ENCODE data around the gene MYCN.

MYCN gene

GRCh38 chr2:15940661-15941480 is 521 bp downstream of the MYCN start:
- Histone ChIP-seq H3K9ac (ENCODE audit: low read length) (peak overlapping the region; percentile 52), H3K9me2 (replicated peaks; ENCODE audit: insufficient read depth, low read length) (no peaks in the 10 kb centered on the region), H3K27ac (ENCODE audit: low read length) (no peak overlapping the region; the same call in 1 of the 2 replicates), H2AFZ (ENCODE audit: low read length) (peak overlapping the region; percentile 85), H3K27me3 (replicated peaks; ENCODE audit: insufficient read depth, low read length) (no peaks in the 10 kb centered on the region), H4K20me1 (ENCODE audit: insufficient read depth, low read length) (no peaks in the 10 kb centered on the region), H3F3A (ENCODE audit: insufficient read depth, low read length) (0 out of 2 replicates have a peak, but pooled peaks cover 4% of the 10 kb centered on the region), H3K4me2 (ENCODE audit: low read depth, low read length) (peak overlapping the region; percentile 82), H3K79me2 (ENCODE audit: low read length) (peaks cover 18% of the 10 kb centered on the region), H3K36me3 (replicated peaks; ENCODE audit: insufficient read depth, low read length) (no peaks in the 10 kb centered on the region), H3K9me3 (replicated peaks; ENCODE audit: insufficient read depth, low read length) (no peaks in the 10 kb centered on the region), H3K4me3 (ENCODE audit: low read length) (peak overlapping the region; percentile 85), H3K4me1 (ENCODE audit: low read length) (0 out of 2 replicates have a peak, but pooled peaks cover 4% of the 10 kb centered on the region)
- TF ChIP-seq EZH2phosphoT487 (IDR thresholded peaks at IDR 0.05; ENCODE audit: low read length) (no peak), EZH2 (optimal IDR thresholded peaks at IDR 0.05; ENCODE audit: low read depth, low read length) (no peak), CTCF (IDR thresholded peaks at IDR 0.05; ENCODE audit: low read length) (no peak)
- DNase-seq, result no peak

- Histone ChIP-seq H3K27ac (ENCODE audit: low read length) (no peak overlapping the region), H3K4me3 (ENCODE audit: low read length) (peak overlapping the region; percentile 85), H3K9ac (ENCODE audit: low read length) (peak overlapping the region; percentile 52; the same call in 1 of the 2 replicates), H3K9me2 (replicated peaks; ENCODE audit: insufficient read depth, low read length) (no peaks in the 10 kb centered on the region), H3K27me3 (replicated peaks; ENCODE audit: insufficient read depth, low read length) (no peaks in the 10 kb centered on the region), H2AFZ (ENCODE audit: low read length) (peak overlapping the region; percentile 85; the same call in 1 of the 2 replicates), H3K9me3 (replicated peaks; ENCODE audit: insufficient read depth, low read length) (no peaks in the 10 kb centered on the region), H3K79me2 (ENCODE audit: low read length) (peaks cover 18% of the 10 kb centered on the region), H3K36me3 (replicated peaks; ENCODE audit: insufficient read depth, low read length) (no peaks in the 10 kb centered on the region), H4K20me1 (ENCODE audit: insufficient read depth, low read length) (no peaks in the 10 kb centered on the region), H3F3A (ENCODE audit: insufficient read depth, low read length) (0 out of 2 replicates have a peak, but pooled peaks cover 4% of the 10 kb centered on the region), H3K4me1 (ENCODE audit: low read length) (0 out of 2 replicates have a peak, but pooled peaks cover 4% of the 10 kb centered on the region), H3K4me2 (ENCODE audit: low read depth, low read length) (peak overlapping the region; percentile 82)
- TF ChIP-seq CTCF (IDR thresholded peaks at IDR 0.05; ENCODE audit: low read length) (no peak), EZH2phosphoT487 (IDR thresholded peaks at IDR 0.05; ENCODE audit: low read length) (no peak), EZH2 (optimal IDR thresholded peaks at IDR 0.05; ENCODE audit: low read depth, low read length) (no peak)
- DNase-seq, result peak; percentile 25
Measured at GRCh38 chr2:15941481-15941850, 1.1 kb downstream of the MYCN start.

GRCh38 chr2:15941871-15942710 is 1.7 kb downstream of the MYCN start:
- Histone ChIP-seq H2AFZ (ENCODE audit: low read length) (peak overlapping the region; percentile 25; the same call in 1 of the 2 replicates), H3K9me2 (replicated peaks; ENCODE audit: insufficient read depth, low read length) (no peaks in the 10 kb centered on the region), H3K4me2 (ENCODE audit: low read depth, low read length) (peak overlapping the region; percentile 71), H3K9ac (ENCODE audit: low read length) (no peak overlapping the region; the same call in 1 of the 2 replicates), H3K4me1 (ENCODE audit: low read length) (0 out of 2 replicates have a peak, but pooled peaks cover 4% of the 10 kb centered on the region), H3F3A (ENCODE audit: insufficient read depth, low read length) (0 out of 2 replicates have a peak, but pooled peaks cover 4% of the 10 kb centered on the region), H4K20me1 (ENCODE audit: insufficient read depth, low read length) (no peaks in the 10 kb centered on the region), H3K9me3 (replicated peaks; ENCODE audit: insufficient read depth, low read length) (no peaks in the 10 kb centered on the region), H3K4me3 (ENCODE audit: low read length) (peak overlapping the region; percentile 85), H3K36me3 (replicated peaks; ENCODE audit: insufficient read depth, low read length) (no peaks in the 10 kb centered on the region), H3K27ac (ENCODE audit: low read length) (no peak overlapping the region), H3K27me3 (replicated peaks; ENCODE audit: insufficient read depth, low read length) (no peaks in the 10 kb centered on the region), H3K79me2 (ENCODE audit: low read length) (peaks cover 18% of the 10 kb centered on the region)
- TF ChIP-seq EZH2 (optimal IDR thresholded peaks at IDR 0.05; ENCODE audit: low read depth, low read length), result no peak
- no peak for TF ChIP-seq CTCF (IDR thresholded peaks at IDR 0.05; ENCODE audit: low read length)
- TF ChIP-seq EZH2phosphoT487 (IDR thresholded peaks at IDR 0.05; ENCODE audit: low read length), result no peak
- no peak for DNase-seq
